ENCODE results near the gene MLLT1. TPM values are rescaled to one million over a fixed set of nuclear protein-coding genes. Genes with fewer than 3 reads are reported as not detected.

MLLT1 gene
- total and polyA plus RNA-seq, 5 donors from 2014 or later = 0.45 to 35.6 (median 0.68) TPM

GRCh38 chr19:6211632-6212402 lies 68.0 kb downstream of the MLLT1 start:
- Mint-ChIP-seq H3K36me3 (peaks cover 4% of the 10 kb centered on the region), H3K4me1 (no peaks in the 10 kb centered on the region), H3K27me3 (no peaks in the 10 kb centered on the region), H3K4me3 (peak overlapping the region in 1 of 4 donors; percentile 15), H3K27ac (no peak overlapping the region), H3K9me3 (no peaks in the 10 kb centered on the region)
- no peaks in the 10 kb centered on the region for H3K9me3 ChIP-seq (ENCODE audit: control insufficient read depth in 2 of 2, low read length in 2 of 2)
- DNase-seq = no peak
- no peak overlapping the region for H3K27ac ChIP-seq (ENCODE audit: insufficient read depth, low read length, poor library complexity, severe bottlenecking)
- H3K4me3 ChIP-seq (ENCODE audit: low read depth, low read length) = no peak overlapping the region
- no peaks in the 10 kb centered on the region for H3K36me3 ChIP-seq (ENCODE audit: control insufficient read depth, insufficient read depth, low read length)
- no peaks in the 10 kb centered on the region for H3K4me1 ChIP-seq (ENCODE audit: control insufficient read depth, insufficient read depth, low read length, poor library complexity, severe bottlenecking)
- no peak for ATAC-seq (ENCODE audit: low read depth in 2 of 2)
- no peaks in the 10 kb centered on the region for H3K27me3 ChIP-seq (ENCODE audit: control insufficient read depth, insufficient read depth, low read length)

DNA sequence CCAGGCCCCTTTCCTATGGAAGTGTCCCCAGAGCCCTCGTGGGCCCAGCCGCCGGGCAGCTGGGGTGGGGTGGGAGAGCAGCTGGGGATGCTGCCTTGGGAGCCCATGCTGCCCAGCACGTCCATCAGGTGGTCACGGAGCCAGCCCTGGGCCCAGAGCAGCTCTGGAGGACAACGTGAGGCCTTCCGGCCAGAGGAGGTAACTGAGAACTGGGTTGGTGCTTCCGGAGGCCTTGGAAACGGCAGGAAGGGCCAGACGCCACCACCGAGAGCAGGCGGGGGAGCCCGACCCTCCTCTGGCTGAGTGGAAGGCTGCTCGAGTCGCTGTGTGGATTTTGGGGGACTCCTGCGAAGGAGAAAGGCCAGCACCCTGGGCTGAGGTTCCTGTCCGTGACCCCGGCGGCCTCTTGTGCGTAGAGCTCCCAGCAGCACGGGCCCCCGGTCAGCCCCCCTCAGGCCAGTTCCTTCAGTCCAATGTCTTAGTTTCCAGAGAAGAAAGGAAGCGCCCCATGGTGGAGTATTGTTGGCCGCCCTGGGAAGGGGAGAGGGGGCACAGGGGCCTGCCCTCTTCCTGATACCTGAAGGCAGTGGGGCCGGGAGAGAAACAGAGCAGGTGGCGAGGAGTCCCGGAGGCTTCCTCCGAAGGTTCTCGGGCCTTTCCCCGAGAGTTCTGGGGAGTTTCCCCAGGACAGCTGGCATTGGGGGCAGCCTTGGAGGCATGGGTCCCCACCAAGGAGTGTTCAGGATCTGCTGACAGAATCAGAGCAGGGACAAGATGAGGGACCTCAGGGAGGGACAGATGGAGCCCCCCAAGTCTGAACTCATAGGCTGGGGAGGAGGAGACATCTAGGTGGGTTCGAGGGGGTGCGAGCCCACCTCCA lies 68.8 kb downstream of the MLLT1 start:
- Mint-ChIP-seq H3K4me3 (no peak overlapping the region), H3K9me3 (no peaks in the 10 kb centered on the region), H3K27ac (no peak overlapping the region), H3K36me3 (peaks cover 4% of the 10 kb centered on the region), H3K4me1 (no peaks in the 10 kb centered on the region), H3K27me3 (no peaks in the 10 kb centered on the region)
- H3K4me3 ChIP-seq (ENCODE audit: low read depth, low read length) = no peak overlapping the region
- H3K36me3 ChIP-seq (ENCODE audit: control insufficient read depth, insufficient read depth, low read length) = no peaks in the 10 kb centered on the region
- ATAC-seq (ENCODE audit: low read depth in 2 of 2) (no peak), DNase-seq (no peak)
- H3K27ac ChIP-seq (ENCODE audit: insufficient read depth, low read length, poor library complexity, severe bottlenecking) = no peak overlapping the region
- H3K9me3 ChIP-seq (ENCODE audit: control insufficient read depth in 2 of 2, low read length in 2 of 2) = no peaks in the 10 kb centered on the region
- no peaks in the 10 kb centered on the region for H3K27me3 ChIP-seq (ENCODE audit: control insufficient read depth, insufficient read depth, low read length)
- H3K4me1 ChIP-seq (ENCODE audit: control insufficient read depth, insufficient read depth, low read length, poor library complexity, severe bottlenecking) = no peaks in the 10 kb centered on the region

GRCh38 chr19:6210091-6210490 lies 69.7 kb downstream of the MLLT1 start:
- Mint-ChIP-seq H3K9me3 (no peaks in the 10 kb centered on the region), H3K4me1 (no peaks in the 10 kb centered on the region), H3K27ac (no peak overlapping the region), H3K36me3 (peaks cover 4% of the 10 kb centered on the region), H3K4me3 (no peak overlapping the region), H3K27me3 (peaks cover 5% of the 10 kb centered on the region)
- DNase-seq = no peak
- Histone ChIP-seq H3K4me1 (ENCODE audit: control insufficient read depth, insufficient read depth, low read length, poor library complexity, severe bottlenecking) (no peaks in the 10 kb centered on the region), H3K27ac (ENCODE audit: insufficient read depth, low read length, poor library complexity, severe bottlenecking) (no peak overlapping the region), H3K9me3 (ENCODE audit: control insufficient read depth in 2 of 2, low read length in 2 of 2) (no peaks in the 10 kb centered on the region), H3K27me3 (ENCODE audit: control insufficient read depth, insufficient read depth, low read length) (no peaks in the 10 kb centered on the region), H3K36me3 (ENCODE audit: control insufficient read depth, insufficient read depth, low read length) (no peaks in the 10 kb centered on the region), H3K4me3 (ENCODE audit: low read depth, low read length) (no peak overlapping the region)
- ATAC-seq (ENCODE audit: low read depth in 2 of 2) = no peak

- Mint-ChIP-seq H3K36me3 (peaks cover 4% of the 10 kb centered on the region), H3K4me1 (no peaks in the 10 kb centered on the region), H3K9me3 (no peaks in the 10 kb centered on the region), H3K4me3 (no peak overlapping the region), H3K27me3 (peaks cover 5% of the 10 kb centered on the region), H3K27ac (no peak overlapping the region)
- Histone ChIP-seq H3K9me3 (ENCODE audit: control insufficient read depth in 2 of 2, low read length in 2 of 2) (no peaks in the 10 kb centered on the region), H3K27me3 (ENCODE audit: control insufficient read depth, insufficient read depth, low read length) (no peaks in the 10 kb centered on the region), H3K4me3 (ENCODE audit: low read depth, low read length) (no peak overlapping the region), H3K4me1 (ENCODE audit: control insufficient read depth, insufficient read depth, low read length, poor library complexity, severe bottlenecking) (no peaks in the 10 kb centered on the region), H3K36me3 (ENCODE audit: control insufficient read depth, insufficient read depth, low read length) (no peaks in the 10 kb centered on the region), H3K27ac (ENCODE audit: insufficient read depth, low read length, poor library complexity, severe bottlenecking) (no peak overlapping the region)
- ATAC-seq (ENCODE audit: low read depth in 2 of 2) = no peak
- no peak for DNase-seq
Observed at GRCh38 chr19:6209680-6210079, 70.1 kb downstream of the MLLT1 start.

GRCh38 chr19:6209233-6209632 lies 70.5 kb downstream of the MLLT1 start:
- no peak for DNase-seq
- no peak for ATAC-seq (ENCODE audit: low read depth in 2 of 2)
- Mint-ChIP-seq H3K9me3 (peaks cover 0 to under 1% (median 0%) of the 10 kb centered on the region in 7 donors), H3K27me3 (peaks cover 5% of the 10 kb centered on the region), H3K4me1 (no peaks in the 10 kb centered on the region), H3K27ac (no peak overlapping the region), H3K36me3 (peaks cover 4% of the 10 kb centered on the region), H3K4me3 (no peak overlapping the region)
- H3K9me3 ChIP-seq (ENCODE audit: control insufficient read depth in 2 of 2, low read length in 2 of 2) = no peaks in the 10 kb centered on the region
- H3K27ac ChIP-seq (ENCODE audit: insufficient read depth, low read length, poor library complexity, severe bottlenecking) = no peak overlapping the region
- no peaks in the 10 kb centered on the region for H3K27me3 ChIP-seq (ENCODE audit: control insufficient read depth, insufficient read depth, low read length)
- H3K4me3 ChIP-seq (ENCODE audit: low read depth, low read length) = no peak overlapping the region
- no peaks in the 10 kb centered on the region for H3K36me3 ChIP-seq (ENCODE audit: control insufficient read depth, insufficient read depth, low read length)
- H3K4me1 ChIP-seq (ENCODE audit: control insufficient read depth, insufficient read depth, low read length, poor library complexity, severe bottlenecking) = no peaks in the 10 kb centered on the region

- no peak overlapping the region for H3K27ac ChIP-seq (ENCODE audit: insufficient read depth, low read length, poor library complexity, severe bottlenecking)
- no peaks in the 10 kb centered on the region for H3K36me3 ChIP-seq (ENCODE audit: control insufficient read depth, insufficient read depth, low read length)
- peaks cover 0 to 2% (median 0%) of the 10 kb centered on the region in 7 donors for H3K9me3 Mint-ChIP-seq
- H3K4me1 ChIP-seq (ENCODE audit: control insufficient read depth, insufficient read depth, low read length, poor library complexity, severe bottlenecking) = peaks cover under 1% of the 10 kb centered on the region
- ATAC-seq (ENCODE audit: low read depth in 2 of 2) (no peak), DNase-seq (no peak)
- peak overlapping the region in 1 of 3 donors; percentile 62 for H3K27ac Mint-ChIP-seq
- no peak overlapping the region for H3K4me3 ChIP-seq (ENCODE audit: low read depth, low read length)
- H3K9me3 ChIP-seq (ENCODE audit: control insufficient read depth in 2 of 2, low read length in 2 of 2) = no peaks in the 10 kb centered on the region
- H3K27me3 Mint-ChIP-seq = peaks cover 9% of the 10 kb centered on the region
- no peak overlapping the region for H3K4me3 Mint-ChIP-seq
- no peaks in the 10 kb centered on the region for H3K4me1 Mint-ChIP-seq
- no peaks in the 10 kb centered on the region for H3K27me3 ChIP-seq (ENCODE audit: control insufficient read depth, insufficient read depth, low read length)
- no peaks in the 10 kb centered on the region for H3K36me3 Mint-ChIP-seq
Observed at GRCh38 chr19:6204866-6205723, 74.7 kb downstream of the MLLT1 start.

GRCh38 chr19:6204212-6204611 lies 75.6 kb downstream of the MLLT1 start:
- H3K27me3 Mint-ChIP-seq = peaks cover 15% of the 10 kb centered on the region
- H3K4me3 ChIP-seq (ENCODE audit: low read depth, low read length) = no peak overlapping the region
- H3K27me3 ChIP-seq (ENCODE audit: control insufficient read depth, insufficient read depth, low read length) = no peaks in the 10 kb centered on the region
- peak overlapping the region in 1 of 3 donors; percentile 92 for H3K27ac Mint-ChIP-seq
- peaks cover 6% of the 10 kb centered on the region for H3K4me1 ChIP-seq (ENCODE audit: control insufficient read depth, insufficient read depth, low read length, poor library complexity, severe bottlenecking)
- H3K9me3 ChIP-seq (ENCODE audit: control insufficient read depth in 2 of 2, low read length in 2 of 2) = no peaks in the 10 kb centered on the region
- DNase-seq (no peak), ATAC-seq (ENCODE audit: low read depth in 2 of 2) (no peak)
- no peaks in the 10 kb centered on the region for H3K36me3 ChIP-seq (ENCODE audit: control insufficient read depth, insufficient read depth, low read length)
- no peak overlapping the region for H3K4me3 Mint-ChIP-seq
- peaks cover 1% of the 10 kb centered on the region for H3K36me3 Mint-ChIP-seq
- H3K27ac ChIP-seq (ENCODE audit: insufficient read depth, low read length, poor library complexity, severe bottlenecking) = no peak overlapping the region
- H3K4me1 Mint-ChIP-seq = peaks cover 0 to 6% (median 4%) of the 10 kb centered on the region in 4 donors
- H3K9me3 Mint-ChIP-seq = peaks cover 0 to 3% (median 0%) of the 10 kb centered on the region in 7 donors
